K562 (cell line): ENCODE measurements around the gene LCP2. TPM values are rescaled to one million over a fixed set of nuclear protein-coding genes. Genes with fewer than 3 reads are reported as not detected.

Experiments
- ARID3A ChIP-seq: IDR thresholded peaks from 2 replicates; pipeline ENCODE4 v1.6.1; 2012; ENCODE audit warnings: low read depth, low read length, improper control_type of control experiment, borderline replicate concordance
- HOMEZ ChIP-seq: fragments of 250-450 bp; sonication (Bioruptor Pico); IDR thresholded peaks from 2 replicates; pipeline ENCODE4 v1.4.0; 2020; ENCODE audit warnings: mild to moderate bottlenecking, moderate library complexity
- KLF1 ChIP-seq: fragments of 450-650 bp; IDR thresholded peaks from 2 replicates; pipeline ENCODE4 v1.6.1; 2016; ENCODE audit warnings: missing genetic modification characterization, missing compliant biosample characterization
- MYNN ChIP-seq, 2 experiments: sonication (generic); formaldehyde crosslinking in 1 of 2; IDR thresholded peaks; 2 replicates each; pipeline versions ENCODE4 v1.5.0 to v1.6.1; 2016 to 2020; ENCODE audit warnings: antibody characterized with exemption in 1 of 2, missing genetic modification reagents in 1 of 2
- RERE ChIP-seq: sonication (generic); formaldehyde crosslinking; IDR thresholded peaks from 2 replicates; pipeline ENCODE4 v1.8.0; 2023; ENCODE audit warnings: missing genetic modification reagents, mild to moderate bottlenecking, borderline replicate concordance
- SAFB ChIP-seq: fragments of 200-400 bp; formaldehyde crosslinking; IDR thresholded peaks from 2 replicates; pipeline ENCODE4 v1.6.1; 2017; ENCODE audit warnings: low read depth, low read length, borderline replicate concordance
- STAT5A ChIP-seq: IDR thresholded peaks from 2 replicates; pipeline ENCODE4 v1.6.1; 2012; ENCODE audit warnings: low read length, inconsistent platforms, borderline replicate concordance
- TBP ChIP-seq: optimal IDR thresholded peaks from 2 replicates; pipeline ENCODE3; 2011; ENCODE audit warnings: low read depth, low read length, improper control_type of control experiment
- TCF7 ChIP-seq: sonication (generic); IDR thresholded peaks from 2 replicates; pipeline ENCODE4 v1.6.1; 2016; ENCODE audit warnings: antibody characterized with exemption, borderline replicate concordance
- THAP12 ChIP-seq: fragments of 250-450 bp; sonication (Bioruptor Pico); IDR thresholded peaks from 2 replicates; pipeline ENCODE4 v1.9.0; 2021; ENCODE audit warnings: mild to moderate bottlenecking, inconsistent platforms
- ZFX ChIP-seq: sonication (generic); formaldehyde crosslinking; IDR thresholded peaks from 2 replicates; pipeline ENCODE4 v1.8.0; 2022; ENCODE audit warnings: mild to moderate bottlenecking, missing genetic modification reagents, moderate library complexity
- ZNF23 ChIP-seq: fragments of 250-450 bp; sonication (Bioruptor Pico); IDR thresholded peaks from 2 replicates; pipeline ENCODE4 v1.4.0; 2020; ENCODE audit warnings: mild to moderate bottlenecking
- ZNF311 ChIP-seq: fragments of 250-450 bp; sonication (Bioruptor Pico); IDR thresholded peaks from 2 replicates; pipeline ENCODE4 v1.4.0; 2020; ENCODE audit warnings: mild to moderate bottlenecking, moderate library complexity
- polyA plus RNA-seq, 8 experiments: library from polyadenylated mRNA; depleted of rRNA in 4 of 8; stranded (reverse) in 5 of 8; unstranded in 3 of 8; fragments of >200 nt; fragmentation: Nextera tagmentation in 2 of 8; fragmentation: Illumina TruSeq in 1 of 8; extraction: Ambion mirVana in 2 of 8; extraction: Trizol in 1 of 8; gene quantifications; 2 replicates each; pipeline versions ENCODE4 v1.2.1 to v1.2.3, GENCODE V29; 2011 to 2014; ENCODE audit warnings: inconsistent platforms in 1 of 8, missing spikeins in 1 of 8
- total RNA-seq, 7 experiments: library from RNA; depleted of rRNA in 6 of 7; stranded (reverse); fragments of >200 nt in 6 of 7; fragmentation: Illumina TruSeq in 2 of 7; extraction: Trizol in 2 of 7; gene quantifications; 2 replicates each; pipeline versions ENCODE4 v1.2.1 to v1.2.3, GENCODE V29; 2011 to 2021; ENCODE audit warnings: low replicate concordance in 1 of 7

Gene LCP2
- total and polyA plus RNA-seq, 9 of the 15 experiments (the other 6 are each of a cell fraction or from before 2014, with no cell fraction given) = 4.0 to 31.3 (median 14.6) TPM

- no peak for TF ChIP-seq ZNF23
- TF ChIP-seq KLF1 = peak; percentile 21; the same call in 1 of the 2 replicates
- no peak for TF ChIP-seq ARID3A
- peak; percentile 46; the same call in 1 of the 2 replicates for TF ChIP-seq ZFX (CRISPR knock-in tag)
- TF ChIP-seq MYNN (IDR thresholded peaks at IDR 0.05) = no peak
- no peak for TF ChIP-seq MYNN (CRISPR knock-in tag; IDR thresholded peaks at IDR 0.05)
- no peak for TF ChIP-seq THAP12 (CRISPR knock-in tag)
- no peak for TF ChIP-seq RERE
- peak; percentile 37; the same call in 1 of the 2 replicates for TF ChIP-seq ZNF311
- no peak for TF ChIP-seq TCF7
- no peak for TF ChIP-seq TBP
- TF ChIP-seq STAT5A = no peak
- TF ChIP-seq SAFB = no peak
- TF ChIP-seq HOMEZ (CRISPR knock-in tag) = no peak
Measured at GRCh38 chr5:170302653-170303501, 5.3 kb upstream of the LCP2 start (continued).
